Thyroid gland (tissue), 4 donors: Measurements from ENCODE around the gene PALM2AKAP2.

Experiments
- POLR2A ChIP-seq, 2 donors: fragments of 450-650 bp; IDR thresholded peaks; one replicate each; pipeline ENCODE4 v1.6.1; 2017; ENCODE audit warnings: antibody characterized with exemption in 2 of 2, mild to moderate bottlenecking in 2 of 2, moderate library complexity in 1 of 2
- TF ChIP-seq, protein P1 (sequence below), 6 experiments: fragments of 200-600 bp in 3 of 6; fragments of 450-650 bp in 3 of 6; sonication (generic) in 3 of 6; IDR thresholded peaks; one replicate each; pipeline ENCODE4 v1.5.1; 2016 to 2019; ENCODE audit warnings: antibody characterized with exemption in 6 of 6, mild to moderate bottlenecking in 2 of 6, inconsistent platforms in 1 of 6, moderate library complexity in 1 of 6

DNA sequence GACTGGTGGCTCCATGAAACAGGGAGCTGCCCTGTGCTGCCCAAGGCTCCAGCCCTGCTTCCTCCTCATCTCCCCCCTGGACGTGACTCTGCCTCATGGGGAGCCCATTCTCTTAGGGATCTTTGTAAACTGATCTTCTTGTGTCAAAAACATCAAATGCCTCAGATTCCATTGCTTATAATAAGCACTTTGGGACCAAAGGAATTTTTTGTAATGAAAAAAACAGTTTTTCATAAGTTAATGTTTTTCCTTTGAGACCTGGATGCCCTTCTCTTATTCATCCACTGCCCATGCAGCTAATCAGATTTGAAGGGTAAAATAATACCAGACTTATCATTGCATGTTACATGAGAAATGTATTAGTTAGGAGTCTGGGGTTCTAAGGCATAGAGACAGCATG lies 41.7 kb downstream of the PALM2AKAP2 start:
- no peak for TF ChIP-seq POLR2A (IDR thresholded peaks at IDR 0.05)
- TF ChIP-seq, protein P1, sequence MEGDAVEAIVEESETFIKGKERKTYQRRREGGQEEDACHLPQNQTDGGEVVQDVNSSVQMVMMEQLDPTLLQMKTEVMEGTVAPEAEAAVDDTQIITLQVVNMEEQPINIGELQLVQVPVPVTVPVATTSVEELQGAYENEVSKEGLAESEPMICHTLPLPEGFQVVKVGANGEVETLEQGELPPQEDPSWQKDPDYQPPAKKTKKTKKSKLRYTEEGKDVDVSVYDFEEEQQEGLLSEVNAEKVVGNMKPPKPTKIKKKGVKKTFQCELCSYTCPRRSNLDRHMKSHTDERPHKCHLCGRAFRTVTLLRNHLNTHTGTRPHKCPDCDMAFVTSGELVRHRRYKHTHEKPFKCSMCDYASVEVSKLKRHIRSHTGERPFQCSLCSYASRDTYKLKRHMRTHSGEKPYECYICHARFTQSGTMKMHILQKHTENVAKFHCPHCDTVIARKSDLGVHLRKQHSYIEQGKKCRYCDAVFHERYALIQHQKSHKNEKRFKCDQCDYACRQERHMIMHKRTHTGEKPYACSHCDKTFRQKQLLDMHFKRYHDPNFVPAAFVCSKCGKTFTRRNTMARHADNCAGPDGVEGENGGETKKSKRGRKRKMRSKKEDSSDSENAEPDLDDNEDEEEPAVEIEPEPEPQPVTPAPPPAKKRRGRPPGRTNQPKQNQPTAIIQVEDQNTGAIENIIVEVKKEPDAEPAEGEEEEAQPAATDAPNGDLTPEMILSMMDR (IDR thresholded peaks at IDR 0.05) = no peak
